Stimulated activated CD8-positive, alpha-beta memory T cell treated with anti-CD3 and anti-CD28 coated beads, Interleukin-4, amount 100 ng/mL, for 4 hours (primary cell): ENCODE data around the gene CUZD1.
"Not testable (repeated sequence)": the region's sequence is repeated elsewhere in the genome, so short reads cannot be mapped to it uniquely, and the experiment has no call there.

Source experiments
- DNase-seq, 2 donors: peaks; one replicate each; pipeline ENCODE4 v3.0.0-alpha.2; 2020; ENCODE audit warnings: low read depth in 2 of 2, low spot score in 1 of 2

The CUZD1 gene

DNA sequence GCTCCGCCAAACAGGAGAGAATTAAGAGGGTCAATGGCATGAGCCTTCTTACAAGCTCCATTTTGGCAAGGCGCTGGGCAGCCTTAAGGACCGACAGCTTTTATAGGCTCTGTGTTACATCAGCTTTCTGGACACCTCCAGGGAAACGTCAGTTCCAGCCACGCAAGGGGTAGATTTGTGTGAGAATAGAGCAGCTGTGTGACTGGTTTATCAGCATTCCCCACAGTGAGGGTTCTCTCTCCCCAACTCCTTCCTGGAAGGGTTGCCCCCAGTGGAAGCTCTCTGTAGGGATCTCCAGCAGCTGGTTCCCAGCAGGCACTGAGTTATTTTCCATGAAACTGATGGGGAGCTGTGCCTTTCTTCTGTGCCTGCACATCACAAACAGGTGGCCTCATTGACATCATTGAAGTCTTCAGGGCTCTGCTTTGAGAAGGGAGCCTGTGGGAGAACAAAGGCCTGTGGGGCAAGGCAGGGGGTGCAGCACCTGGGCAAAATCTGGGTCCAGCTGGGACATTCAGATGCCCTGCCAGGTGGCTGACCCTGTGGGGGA, at the start of gene CUZD1:
CUZD1 (minus strand) TSS at position 75 of the 550 bp plus-strand sequence; CDS start at position 61, 14 bp downstream.
- no peak for DNase-seq

DNA sequence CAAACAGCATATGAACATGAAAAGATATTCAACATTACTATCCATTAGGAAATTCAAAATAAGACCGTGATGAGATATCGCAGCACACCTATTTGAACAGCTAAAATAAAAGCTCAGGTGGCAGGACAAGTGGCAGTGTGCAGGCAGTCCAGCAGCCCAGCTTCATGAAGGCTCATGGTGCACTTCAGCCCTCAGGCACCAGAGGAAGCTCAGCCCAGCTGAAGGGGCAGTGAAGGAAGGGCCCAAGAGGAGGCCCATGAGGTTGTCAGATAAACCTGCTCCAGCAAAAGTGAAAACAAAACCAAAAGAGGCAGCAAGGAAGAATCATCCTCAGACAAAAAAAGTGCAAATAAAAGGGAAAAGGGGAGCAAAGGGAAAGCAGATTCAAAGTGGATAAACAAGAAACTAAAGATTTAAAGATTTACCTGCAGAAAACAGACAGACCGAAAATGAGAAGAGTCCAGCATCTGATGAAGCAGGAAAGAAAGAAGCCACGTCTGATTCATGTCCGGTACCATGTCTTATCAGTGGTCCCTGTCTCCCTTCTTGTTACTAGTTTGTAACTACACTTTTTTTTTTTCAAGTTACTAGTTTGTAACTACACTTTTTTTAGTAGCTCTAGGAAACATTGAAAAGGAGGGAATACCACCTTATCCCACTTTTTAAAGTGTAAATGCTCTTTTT, 48.7 kb upstream of the CUZD1 start:
- no peak for DNase-seq

DNA sequence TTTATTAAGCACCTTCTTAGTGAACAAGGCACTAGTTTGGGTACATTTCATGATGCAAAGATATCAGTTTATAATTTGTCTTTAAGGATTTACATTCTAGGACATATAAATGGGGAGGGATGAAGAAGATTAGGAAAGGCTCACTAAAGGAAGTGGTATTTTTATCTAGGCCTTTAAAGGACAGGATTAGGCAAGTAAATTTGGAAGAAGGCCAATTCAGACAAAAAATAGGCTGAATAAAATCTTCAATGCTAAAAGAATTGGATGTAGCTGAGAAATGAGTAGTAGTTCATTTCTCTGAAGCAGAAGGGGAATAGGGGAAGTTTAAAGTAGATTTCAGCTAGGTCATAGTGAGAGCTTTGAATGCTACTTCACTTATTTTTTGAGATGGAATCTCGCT, 38.5 kb upstream of the CUZD1 start:
- no peak for DNase-seq

DNA sequence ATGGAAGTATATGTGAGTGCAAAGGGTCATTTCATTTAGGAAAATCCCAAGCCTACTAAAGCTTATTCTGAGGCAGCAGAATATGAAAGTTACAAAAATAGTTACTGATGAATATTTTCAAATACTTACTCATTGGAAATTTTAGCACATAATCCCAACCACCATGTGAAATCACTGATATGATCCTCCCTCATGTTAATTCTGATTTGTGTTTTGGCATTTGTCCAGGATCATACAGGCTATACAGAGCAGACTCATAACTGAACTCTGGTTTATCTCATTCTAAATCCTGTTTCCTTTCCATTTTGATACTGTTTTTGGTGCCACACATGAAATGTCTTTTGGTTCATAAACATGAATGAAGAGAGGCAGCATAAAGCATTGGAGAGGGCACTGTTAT, 37.1 kb upstream of the CUZD1 start:
- DNase-seq: no peak

DNA sequence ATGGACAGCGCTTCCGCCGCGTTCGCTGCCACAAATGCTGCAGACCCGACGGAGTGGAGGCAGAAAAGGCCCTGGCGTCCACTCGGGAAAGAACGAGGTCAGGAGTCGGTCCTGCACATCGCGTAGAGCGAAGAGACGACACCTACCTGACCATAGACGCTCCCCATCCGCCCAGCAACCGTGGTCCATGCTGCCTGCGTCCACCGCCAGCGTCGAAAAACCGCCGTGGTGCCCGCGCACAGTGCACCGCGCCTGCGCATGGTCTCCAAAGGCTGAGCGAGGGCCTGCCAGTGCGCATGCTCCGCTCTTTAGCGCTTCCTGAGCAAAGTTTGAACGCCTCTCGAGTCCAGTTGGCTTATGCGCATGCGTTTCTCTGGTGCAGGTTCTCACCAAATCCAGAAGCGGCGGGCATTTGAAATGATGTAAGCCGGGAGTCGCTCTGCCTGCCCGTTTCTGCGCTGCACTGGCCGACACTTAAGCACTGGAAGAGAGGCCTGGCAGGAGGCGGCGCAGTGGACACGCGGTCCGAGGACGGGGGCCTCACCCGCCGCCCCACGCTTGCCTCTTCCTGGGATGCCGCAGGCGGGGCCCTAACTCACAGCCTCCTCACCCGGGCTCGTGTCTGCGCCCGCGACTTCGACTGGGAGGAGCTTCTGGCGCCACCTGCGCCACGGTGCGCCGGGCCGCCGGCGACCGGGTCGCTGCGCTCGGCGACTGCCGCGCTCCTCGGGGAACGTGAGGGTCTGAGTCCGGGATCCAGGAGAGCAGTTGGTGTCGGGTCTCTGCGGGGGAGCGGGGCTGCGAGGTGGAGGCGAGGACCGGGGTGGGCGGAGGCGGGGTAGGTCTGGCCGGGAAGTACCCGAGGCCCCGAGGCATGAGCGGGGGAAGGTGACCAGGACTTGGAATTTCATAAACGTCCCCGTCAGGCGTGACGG, 33.9 kb upstream of the CUZD1 start, which contains the start of gene FAM24B:
FAM24B (minus strand) TSS at position 243 of the 935 bp plus-strand sequence. CDS start 29,066 bp downstream, outside the sequence.
- peak; percentile 89 to 94 for DNase-seq

DNA sequence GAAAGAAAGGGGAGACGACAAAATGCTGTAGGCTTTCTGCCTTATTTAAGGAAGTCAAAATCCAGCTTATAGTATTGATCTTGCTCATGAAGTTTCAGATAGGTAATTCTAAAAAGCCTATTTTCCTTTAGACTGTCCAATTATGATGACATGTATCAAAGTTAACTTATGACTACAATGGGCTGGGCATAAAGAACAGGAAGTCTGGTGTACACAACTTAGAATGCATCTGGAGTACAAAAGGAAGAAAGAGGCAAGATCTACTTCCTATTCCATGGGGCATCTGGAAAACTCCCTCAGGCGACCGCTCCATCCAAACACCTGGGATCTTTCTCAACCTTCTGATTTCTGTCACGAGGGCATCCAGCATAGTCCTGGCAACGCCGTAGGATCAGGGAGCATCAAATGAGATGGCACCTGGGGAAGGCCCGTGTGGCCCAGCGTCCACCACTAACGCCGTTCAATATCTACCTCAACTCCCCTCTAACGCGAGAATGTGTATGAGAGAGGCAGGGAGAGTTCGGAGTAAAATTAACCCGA, 33.2 kb upstream of the CUZD1 start:
- DNase-seq: peak in 1 of 2 donors; percentile 1

DNA sequence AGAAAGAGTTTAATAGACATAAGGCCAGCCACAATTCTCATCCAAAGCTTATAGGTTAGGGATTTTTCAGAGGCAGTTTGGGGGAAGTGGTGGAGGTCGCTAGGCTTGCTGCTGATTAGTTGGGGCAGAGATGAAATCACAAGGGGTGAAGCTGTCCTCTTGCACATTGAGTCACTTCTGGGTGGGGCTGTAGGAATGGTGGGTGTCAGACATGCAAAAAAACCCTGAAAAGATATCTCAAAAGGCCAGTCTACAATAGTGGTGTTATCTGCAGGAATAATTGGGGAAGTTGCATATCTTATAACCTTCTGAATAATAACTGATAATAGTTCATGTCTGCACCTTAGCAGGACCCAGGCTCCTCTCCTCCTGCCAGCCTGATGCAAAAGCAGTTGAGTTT, 31.6 kb upstream of the CUZD1 start:
- no peak for DNase-seq

GRCh38 chr10:122876467-122876855, 30.8 kb upstream of the CUZD1 start:
- no peak for DNase-seq

GRCh38 chr10:122875843-122876466, 30.3 kb upstream of the CUZD1 start:
- no peak for DNase-seq

GRCh38 chr10:122871947-122872346, 26.3 kb upstream of the CUZD1 start:
- not testable (repeated sequence) for DNase-seq

GRCh38 chr10:122868768-122869167, 23.1 kb upstream of the CUZD1 start:
- not testable (repeated sequence) for DNase-seq

DNA sequence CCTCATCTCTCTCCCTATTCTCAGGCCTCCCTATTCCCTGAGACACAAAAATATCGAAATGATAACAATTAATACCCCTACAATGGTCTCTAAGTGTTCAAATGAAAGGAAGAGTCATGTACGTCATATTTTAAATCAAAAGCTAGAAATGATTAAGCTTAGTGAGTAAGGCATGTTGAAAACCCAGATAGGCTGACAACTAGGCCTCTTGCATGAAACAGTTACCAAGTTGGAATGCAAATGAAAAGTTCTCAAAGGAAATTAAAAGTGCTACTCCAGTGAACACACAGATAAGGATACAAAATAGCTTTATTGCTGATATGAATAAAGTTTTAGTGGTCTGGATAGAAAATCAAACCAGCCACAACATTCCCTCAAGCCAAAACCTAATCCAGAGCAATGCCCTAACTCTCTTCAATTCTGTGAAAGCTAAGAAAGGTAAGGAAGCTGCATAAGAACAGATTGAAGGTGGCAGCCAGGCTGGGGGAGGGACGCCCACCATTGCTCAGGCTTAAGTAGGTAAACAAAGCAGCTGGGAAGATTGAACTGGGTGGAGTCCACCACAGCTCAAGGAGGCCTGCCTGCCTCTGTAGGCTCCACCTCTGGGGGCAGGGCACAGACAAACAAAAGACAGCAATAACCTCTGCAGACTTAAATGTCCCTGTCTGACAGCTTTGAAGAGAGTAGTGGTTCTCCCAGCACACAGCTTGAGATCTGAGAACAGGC, 21.3 kb upstream of the CUZD1 start:
- DNase-seq: not testable (repeated sequence)

DNA sequence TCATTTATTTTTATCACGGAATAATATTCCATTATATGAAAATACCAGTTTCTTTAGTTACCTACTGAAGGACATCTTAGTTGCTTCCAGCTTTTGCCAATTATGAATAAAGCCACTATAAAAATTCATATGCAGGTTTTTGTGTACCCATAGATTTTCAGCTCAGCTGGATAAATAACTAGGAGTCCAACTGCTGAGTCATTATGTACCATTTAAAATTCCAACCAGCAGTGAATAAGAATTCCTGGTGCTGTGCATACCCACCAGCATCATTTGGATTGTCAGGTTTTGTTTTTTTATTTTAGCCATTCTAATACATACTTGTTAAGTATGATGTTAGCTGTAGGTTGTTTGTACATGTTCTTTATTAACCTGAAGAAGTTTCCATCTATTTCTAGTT, 19.2 kb upstream of the CUZD1 start:
- no peak for DNase-seq

- no peak for DNase-seq
Observed at GRCh38 chr10:122864194-122864592, 18.5 kb upstream of the CUZD1 start.

DNA sequence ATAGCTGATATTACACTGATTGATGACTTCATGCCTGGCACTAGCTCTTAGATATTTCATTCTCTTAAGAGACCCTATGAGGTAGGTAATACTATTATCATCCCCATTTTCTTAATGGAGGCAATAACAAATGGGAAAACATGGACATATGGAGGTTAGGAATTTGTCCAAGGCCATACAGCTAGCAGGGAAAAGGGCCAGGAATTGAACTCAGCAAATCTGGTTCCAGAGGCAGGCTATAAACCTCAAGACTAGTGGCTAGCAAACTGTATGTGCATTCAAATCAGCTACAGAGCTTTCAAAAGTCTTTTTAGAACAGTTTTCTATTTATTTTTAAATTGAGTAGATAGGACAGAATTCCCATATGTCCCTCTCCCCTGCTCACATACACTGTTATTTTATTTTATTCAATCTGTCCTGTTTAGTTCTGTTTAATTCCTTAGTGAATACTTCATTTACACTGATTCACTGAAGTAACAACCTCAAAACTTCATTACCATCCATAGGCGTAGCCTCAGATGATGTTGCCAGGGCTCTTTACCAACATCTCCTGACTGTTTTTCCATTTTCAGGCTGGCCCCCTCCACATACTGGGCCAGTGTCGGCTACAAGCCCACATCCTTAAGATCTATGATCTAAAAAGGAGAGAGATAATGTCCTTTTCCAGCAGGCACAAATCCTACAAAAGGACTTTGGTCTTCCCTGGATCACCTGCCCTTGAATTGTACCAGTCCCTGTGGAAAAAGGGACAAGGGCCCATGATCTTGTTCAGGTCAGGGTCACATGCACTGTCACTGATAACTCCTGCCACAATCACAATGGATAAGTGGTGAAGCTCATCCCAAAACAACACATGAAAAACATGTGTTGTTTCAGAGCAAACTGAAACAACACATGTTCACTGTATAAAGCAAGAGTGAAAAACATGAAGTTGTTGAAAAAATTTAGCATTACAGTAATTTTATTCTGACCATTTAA, 17.8 kb upstream of the CUZD1 start:
- DNase-seq: no peak

GRCh38 chr10:122861711-122862161, 16.1 kb upstream of the CUZD1 start:
- DNase-seq: no peak

GRCh38 chr10:122859527-122859926, 13.9 kb upstream of the CUZD1 start:
- no peak for DNase-seq

- DNase-seq: not testable (repeated sequence)
Observed at GRCh38 chr10:122858042-122858441, 12.4 kb upstream of the CUZD1 start.

DNA sequence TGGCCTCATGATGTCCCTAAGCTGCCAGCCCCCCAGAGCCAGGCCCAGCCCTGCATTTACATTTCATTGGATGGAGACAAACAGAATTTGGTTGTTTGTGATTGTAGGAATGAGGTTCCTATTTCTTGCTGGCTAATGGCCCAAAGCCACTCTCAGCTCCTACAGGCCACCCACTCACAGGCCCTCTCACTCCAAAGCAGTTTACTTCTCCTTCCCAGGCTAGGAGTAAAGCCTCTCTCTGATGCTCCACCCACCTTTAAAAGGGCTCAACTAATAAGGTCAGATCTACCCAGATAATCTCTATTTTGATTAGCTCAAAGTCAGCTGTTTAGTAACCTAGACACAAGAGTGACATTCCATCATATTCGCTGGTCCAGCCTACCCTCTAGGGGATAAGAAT, 11.2 kb upstream of the CUZD1 start:
- DNase-seq: no peak
